GM18526 (cell line): ENCODE data around the gene CALR3.

Experiments used
- POLR2A ChIP-seq: IDR thresholded peaks from 3 replicates; pipeline ENCODE4 v1.6.1; 2011; ENCODE audit not compliant: insufficient read length; ENCODE audit errors: extremely low read depth

CALR3 gene

DNA sequence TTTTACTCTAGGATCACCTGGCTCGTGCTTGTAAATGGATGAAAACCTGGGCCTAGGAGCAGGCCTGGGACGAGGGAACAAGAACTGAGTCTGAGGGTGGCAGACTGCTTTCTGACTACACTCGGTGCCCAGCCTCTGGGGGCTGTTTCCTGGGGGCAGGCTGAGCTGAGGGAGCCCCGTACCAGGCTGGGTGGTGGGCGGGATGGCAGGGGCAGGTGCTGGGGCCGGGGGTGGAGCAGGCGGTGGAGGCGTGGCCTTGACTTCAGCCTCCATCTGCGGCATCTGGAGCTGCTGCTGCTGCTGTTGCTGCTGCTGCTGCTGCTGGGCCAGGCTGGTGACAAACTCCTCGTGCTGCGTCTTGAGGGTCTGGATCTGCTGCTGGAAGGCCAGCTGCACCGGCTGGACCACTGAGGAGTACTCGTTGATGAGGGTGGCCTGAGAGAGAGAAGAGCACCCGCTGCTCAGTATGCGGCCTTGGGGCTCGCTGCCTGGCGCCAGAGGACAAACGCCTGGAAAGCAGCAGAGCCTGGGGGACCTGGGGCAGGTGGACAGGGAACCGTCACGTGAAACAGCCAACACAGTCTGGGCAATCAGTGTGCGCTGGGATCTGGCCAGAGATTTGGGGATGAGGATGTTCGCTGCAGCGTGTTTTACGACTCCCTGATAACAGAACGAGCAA, 33.6 kb upstream of the CALR3 start:
- TF ChIP-seq POLR2A: no peak

DNA sequence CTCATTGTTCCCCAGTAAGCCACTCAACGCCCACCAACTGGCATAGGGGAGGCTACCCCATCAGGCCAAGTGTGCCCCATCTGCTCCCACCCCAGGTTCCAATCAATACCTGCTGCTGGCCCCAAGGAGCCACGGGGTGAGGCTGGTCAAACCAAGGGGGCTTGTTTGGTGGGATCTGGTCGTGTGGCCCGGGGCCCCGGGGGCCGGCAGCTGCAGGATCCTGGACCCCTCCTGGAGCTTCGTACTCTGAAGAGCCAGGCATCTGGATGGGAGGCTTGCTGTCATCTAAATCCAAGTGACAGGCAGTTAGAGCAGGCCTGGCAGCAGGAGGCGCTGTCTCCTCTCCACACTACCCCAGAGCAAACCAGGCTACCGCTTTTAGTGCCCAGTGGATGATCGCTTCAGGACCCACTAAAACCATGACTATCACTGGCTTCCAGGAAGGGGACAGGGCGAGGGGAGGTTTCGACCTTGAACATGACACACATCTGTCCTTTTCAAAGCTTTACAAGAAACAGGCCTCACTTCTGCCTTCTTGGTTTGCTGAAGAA, 32.1 kb upstream of the CALR3 start:
- no peak for TF ChIP-seq POLR2A

DNA sequence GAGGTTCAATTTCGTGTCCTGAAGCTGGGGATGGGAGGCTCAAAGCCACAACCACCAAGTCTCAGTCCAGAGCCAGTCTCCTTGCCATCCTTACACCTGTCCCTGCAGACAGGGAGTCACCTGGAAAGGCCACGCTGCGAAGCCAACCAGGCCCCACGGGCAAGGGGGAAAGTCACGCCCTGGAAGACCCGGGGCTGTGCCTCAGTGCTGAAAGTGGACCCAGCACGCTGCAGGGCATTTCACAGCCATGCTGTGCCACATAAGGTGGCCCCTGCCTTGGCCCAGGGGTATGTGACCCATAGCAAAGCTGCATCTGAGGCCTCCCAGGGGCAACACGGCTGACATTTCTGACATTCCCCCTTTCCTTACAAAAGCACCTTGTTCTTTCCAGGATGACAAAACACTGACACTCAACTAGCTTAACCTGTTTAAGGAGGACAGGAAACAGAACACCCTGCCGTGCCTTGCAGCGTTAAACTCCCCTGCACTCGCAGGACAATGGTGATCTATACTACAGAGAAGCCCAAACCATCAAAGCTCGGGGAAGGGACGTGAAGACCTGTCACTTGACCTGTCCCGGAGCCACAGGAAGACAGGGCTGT, 31.5 kb upstream of the CALR3 start:
- TF ChIP-seq POLR2A: no peak

DNA sequence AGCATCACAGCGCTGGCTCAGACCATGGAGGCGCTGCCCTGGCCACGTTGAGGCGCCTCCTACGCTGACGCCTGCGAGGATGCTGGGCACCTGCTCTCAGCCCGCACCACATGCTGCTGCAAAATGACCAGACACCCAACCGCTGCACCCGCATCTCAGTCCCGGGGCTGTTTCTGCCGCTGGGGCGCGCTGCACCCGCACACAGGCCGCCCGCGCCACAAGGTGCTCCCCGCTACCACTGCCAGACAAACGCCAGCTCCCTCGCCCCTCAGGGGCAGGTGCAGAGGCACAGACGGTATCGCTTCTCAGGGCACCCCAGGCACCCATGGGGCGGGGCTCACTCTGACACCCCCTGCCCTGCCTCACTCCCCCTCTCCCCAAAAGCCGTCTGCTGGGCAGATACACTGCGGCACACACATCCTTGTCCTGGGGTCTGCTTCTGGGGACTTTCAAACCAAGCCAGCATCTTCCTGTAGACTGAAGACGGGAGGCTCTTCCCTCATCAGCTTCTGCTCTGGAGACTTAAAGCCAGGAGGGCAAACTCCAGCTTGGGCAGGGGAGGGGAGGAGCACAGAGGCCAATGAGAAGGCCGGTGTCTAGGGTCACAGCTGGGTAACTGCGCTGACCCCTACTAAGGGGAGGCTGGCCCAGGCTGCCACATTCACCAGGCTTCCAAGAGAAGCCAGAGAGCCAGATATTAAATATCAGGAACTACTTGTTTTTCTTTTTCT, 29.9 kb upstream of the CALR3 start:
- TF ChIP-seq POLR2A: no peak

- TF ChIP-seq POLR2A: no peak
These were observed 29.2 kb upstream of the CALR3 start for GRCh38 chr19:16524991-16525734.

DNA sequence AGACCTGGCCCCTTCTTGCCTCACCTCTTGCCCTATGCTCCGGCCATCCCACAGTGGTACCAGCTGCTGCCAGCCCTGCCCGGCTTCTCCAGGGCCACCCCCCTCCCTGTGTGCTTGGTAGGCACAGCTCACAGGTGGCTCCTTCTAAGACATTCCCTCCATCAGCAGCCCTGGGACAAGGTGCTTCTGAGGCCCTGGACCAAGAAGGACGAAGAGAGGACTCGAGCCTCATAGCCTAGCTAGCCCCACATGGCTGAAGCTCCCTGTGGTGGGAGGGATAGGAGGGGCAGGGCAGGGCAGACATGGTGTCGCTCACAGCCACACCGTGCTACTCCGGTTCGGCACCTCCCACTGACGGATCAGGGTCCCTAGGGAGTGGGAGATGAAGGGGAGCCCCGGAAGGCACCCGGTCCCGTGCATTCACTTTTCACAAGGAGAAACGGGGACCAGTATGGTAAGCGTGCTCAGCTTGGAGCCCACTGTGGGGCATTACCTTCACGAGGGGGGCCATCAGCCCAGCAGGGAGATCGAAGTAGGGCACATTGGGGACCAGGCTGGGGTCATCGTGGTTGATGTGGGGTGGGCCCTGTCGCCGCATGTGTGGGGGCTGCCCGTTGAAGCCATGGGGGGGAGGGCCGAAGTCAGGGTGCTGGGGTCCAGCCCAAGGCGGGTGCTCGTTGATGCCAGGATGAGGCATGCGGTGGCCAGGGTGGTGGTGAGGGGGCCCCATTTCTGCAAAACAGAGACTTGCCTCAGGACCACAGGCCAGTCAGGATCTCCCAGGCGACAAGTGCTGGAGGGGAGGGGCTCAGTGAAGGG, 26.8 kb upstream of the CALR3 start:
- no peak for TF ChIP-seq POLR2A

DNA sequence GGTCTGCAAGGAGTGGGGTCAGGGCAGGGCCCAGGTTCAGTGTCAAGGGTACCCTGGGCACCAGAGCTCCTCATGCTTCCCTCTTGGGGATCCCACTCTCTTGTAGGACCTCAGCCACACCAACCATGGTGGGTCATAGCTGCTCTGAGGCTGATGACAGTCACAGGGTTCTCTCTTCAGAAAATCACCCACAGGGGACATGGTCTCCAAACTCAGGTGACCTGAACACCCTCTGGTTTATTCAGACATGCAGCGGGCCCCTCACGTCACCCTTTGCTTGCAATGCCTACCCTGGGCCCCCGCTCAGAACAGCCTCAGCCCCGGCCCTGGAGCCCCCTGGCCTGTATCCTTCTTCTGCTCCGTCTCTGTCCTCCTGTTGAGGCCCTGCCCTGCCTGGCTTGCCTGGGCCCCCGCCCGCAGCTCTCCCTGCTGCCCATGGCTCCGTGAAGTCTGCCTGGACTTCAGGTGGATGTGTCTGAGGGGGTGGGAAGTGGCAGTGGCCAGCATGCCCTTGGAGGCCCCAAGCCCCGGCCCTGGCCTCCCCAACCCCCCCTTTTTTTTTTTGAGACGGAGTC, 25.8 kb upstream of the CALR3 start:
- TF ChIP-seq POLR2A: no peak

DNA sequence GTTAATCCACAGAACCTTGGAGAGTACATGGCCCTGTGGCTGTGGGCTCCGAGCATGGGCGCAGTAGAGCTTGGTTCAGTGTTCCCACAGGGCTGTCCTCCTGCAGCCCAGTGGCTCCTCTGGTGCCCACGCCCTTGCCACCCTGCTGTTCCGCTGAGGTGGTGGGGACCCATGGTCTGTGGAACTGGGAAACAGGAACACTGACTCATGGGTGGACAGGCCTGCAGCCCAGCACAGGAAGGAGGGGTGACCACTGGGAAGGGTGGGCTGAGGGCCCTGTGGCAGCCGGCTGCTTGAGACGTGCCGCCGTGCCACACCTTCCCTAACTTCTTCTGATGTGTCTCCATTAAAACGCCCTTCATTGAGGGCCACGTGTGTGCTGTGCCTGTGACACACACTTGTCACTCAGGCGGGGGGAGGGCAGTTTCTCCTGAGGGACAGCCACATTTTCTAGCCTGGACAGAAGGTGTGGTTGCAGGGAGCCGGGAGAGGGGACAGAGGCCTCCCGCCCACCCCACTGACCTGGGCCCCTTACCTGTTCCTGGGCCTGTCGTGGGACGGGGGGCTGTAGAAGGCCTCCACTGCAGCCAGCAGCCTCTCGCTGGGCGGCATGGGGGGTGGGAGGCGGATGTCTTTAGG, 25.1 kb upstream of the CALR3 start:
- no peak for TF ChIP-seq POLR2A

DNA sequence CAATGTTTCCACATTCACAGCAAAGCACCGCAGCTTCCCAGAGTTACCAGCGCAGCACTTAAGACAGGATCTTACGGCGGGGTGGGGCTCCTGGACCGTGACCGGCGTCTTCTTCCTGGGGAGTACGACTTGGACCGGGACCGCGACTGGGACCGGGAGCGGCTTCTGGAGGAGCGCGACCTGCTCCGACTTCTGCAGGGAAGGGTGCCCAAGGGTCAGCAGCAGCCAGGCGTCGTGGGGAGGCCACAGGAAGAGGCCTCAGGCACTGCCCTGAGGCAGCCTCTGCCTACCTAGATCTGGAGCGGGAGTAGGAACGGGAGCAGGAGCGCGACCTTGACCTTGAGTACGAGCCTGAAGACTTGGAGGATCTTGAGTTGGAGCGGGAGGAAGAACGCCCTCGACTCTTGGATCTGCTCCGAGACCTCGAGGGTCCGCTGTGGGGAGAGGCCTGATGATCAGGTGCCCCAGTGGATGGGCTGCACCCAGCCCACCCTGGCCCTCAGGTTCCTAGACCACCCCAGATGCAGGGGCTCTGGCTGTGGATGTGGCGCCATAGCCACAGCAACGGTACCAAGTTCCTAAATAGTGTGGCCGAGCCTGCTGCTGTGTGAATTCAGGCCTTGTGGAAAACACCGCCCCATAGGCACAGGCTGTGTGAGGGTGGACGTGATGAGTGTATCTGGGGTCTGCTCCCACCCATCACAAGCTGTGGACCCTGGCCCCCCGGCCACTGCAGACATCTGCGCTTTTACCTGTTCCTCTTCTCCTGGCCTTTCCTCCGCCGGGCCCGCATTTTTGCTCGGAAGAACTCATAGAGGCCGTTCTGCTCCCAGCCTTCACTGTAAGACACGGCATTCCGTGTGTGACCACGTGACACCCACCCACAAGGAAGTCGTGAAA, 24.4 kb upstream of the CALR3 start:
- TF ChIP-seq POLR2A: no peak

GRCh38 chr19:16519230-16519687, 23.3 kb upstream of the CALR3 start:
- TF ChIP-seq POLR2A: no peak

DNA sequence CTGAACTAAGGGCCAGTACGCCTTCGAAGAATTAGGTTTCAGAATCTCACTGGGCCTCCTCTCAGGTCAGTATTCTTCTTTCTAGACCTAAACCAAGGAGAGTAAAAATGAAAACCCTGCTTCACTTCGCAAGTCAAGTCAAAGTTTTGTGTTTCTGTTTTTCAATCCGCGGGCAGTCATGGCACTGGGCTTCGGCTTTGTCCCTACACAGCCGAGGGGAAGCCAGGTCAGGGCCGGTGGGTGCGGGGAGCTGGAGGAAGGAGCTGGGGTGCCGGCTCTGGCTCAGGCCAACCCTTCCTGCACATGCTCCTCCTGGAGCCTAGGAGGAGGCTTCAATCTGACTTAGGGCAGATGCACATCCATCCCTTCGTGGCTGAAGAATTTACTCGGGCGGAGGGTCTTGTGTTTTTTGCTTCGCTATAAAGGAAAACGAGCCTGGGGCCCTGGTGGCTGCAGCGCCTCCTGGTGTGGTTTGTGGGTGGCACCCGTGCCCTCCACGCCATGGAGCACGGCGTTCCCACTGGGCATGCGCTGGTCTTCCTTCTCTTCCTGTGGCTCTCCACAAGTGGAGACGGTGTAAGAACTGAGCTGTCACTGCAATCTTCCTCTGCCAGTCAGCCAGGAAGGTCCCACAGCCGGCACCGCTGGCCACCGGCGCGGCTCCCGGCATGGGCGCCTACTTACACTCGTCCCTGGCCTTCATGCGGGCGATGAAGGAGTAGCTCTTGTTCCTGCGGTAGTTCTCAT, 22.7 kb upstream of the CALR3 start:
- no peak for TF ChIP-seq POLR2A

GRCh38 chr19:16518061-16518460, 22.1 kb upstream of the CALR3 start:
- TF ChIP-seq POLR2A: no peak

GRCh38 chr19:16516923-16517610, 21.1 kb upstream of the CALR3 start:
- no peak for TF ChIP-seq POLR2A
